Measurements from ENCODE around the gene GLB1L2.
A peak's percentile ranks its signal among the peaks of the same experiment; 100 is the strongest.

Gene GLB1L2

GRCh38 chr11:134389464-134390180, 57.8 kb downstream of the GLB1L2 start:
- H3K4me3 Mint-ChIP-seq: no peak overlapping the region
- H3K36me3 Mint-ChIP-seq (ENCODE audit: low read depth): no peaks in the 10 kb centered on the region
- no peak for TF ChIP-seq CTCF (IDR thresholded peaks at IDR 0.05)
- DNase-seq: no peak
- H3K4me1 Mint-ChIP-seq: no peaks in the 10 kb centered on the region
- H3K9me3 Mint-ChIP-seq: no peaks in the 10 kb centered on the region
- H3K27me3 Mint-ChIP-seq (ENCODE audit: low read depth, poor library complexity): peaks cover 6% of the 10 kb centered on the region
- no peak overlapping the region for H3K27ac Mint-ChIP-seq

GRCh38 chr11:134390706-134391569, 59.1 kb downstream of the GLB1L2 start:
- H3K4me3 Mint-ChIP-seq: no peak overlapping the region
- TF ChIP-seq CTCF (IDR thresholded peaks at IDR 0.05): no peak
- no peak overlapping the region for H3K27ac Mint-ChIP-seq
- no peaks in the 10 kb centered on the region for H3K9me3 Mint-ChIP-seq
- no peaks in the 10 kb centered on the region for H3K4me1 Mint-ChIP-seq
- no peak for DNase-seq
- H3K27me3 Mint-ChIP-seq (ENCODE audit: low read depth, poor library complexity): peaks cover 4% of the 10 kb centered on the region
- no peaks in the 10 kb centered on the region for H3K36me3 Mint-ChIP-seq (ENCODE audit: low read depth)

GRCh38 chr11:134391656-134392055, 59.9 kb downstream of the GLB1L2 start:
- H3K36me3 Mint-ChIP-seq (ENCODE audit: low read depth): no peaks in the 10 kb centered on the region
- no peaks in the 10 kb centered on the region for H3K9me3 Mint-ChIP-seq
- H3K4me3 Mint-ChIP-seq: no peak overlapping the region
- TF ChIP-seq CTCF (IDR thresholded peaks at IDR 0.05): no peak
- no peaks in the 10 kb centered on the region for H3K4me1 Mint-ChIP-seq
- no peaks in the 10 kb centered on the region for H3K27me3 Mint-ChIP-seq (ENCODE audit: low read depth, poor library complexity)
- DNase-seq: no peak
- H3K27ac Mint-ChIP-seq: no peak overlapping the region

- Mint-ChIP-seq H3K27ac (no peak overlapping the region), H3K36me3 (ENCODE audit: low read depth) (no peaks in the 10 kb centered on the region), H3K9me3 (no peaks in the 10 kb centered on the region), H3K4me1 (no peaks in the 10 kb centered on the region), H3K4me3 (no peak overlapping the region), H3K27me3 (ENCODE audit: low read depth, poor library complexity) (no peaks in the 10 kb centered on the region)
- TF ChIP-seq CTCF (IDR thresholded peaks at IDR 0.05): no peak
- DNase-seq: no peak
Measured at GRCh38 chr11:134392953-134393615, 61.3 kb downstream of the GLB1L2 start.

- TF ChIP-seq CTCF (IDR thresholded peaks at IDR 0.05): peak; percentile 32
- H3K4me3 Mint-ChIP-seq: no peak overlapping the region
- H3K9me3 Mint-ChIP-seq: no peaks in the 10 kb centered on the region
- H3K27ac Mint-ChIP-seq: no peak overlapping the region
- no peaks in the 10 kb centered on the region for H3K4me1 Mint-ChIP-seq
- H3K27me3 Mint-ChIP-seq (ENCODE audit: low read depth, poor library complexity): no peaks in the 10 kb centered on the region
- no peaks in the 10 kb centered on the region for H3K36me3 Mint-ChIP-seq (ENCODE audit: low read depth)
- peak; percentile 44 for DNase-seq
Measured at GRCh38 chr11:134393638-134394037, 61.9 kb downstream of the GLB1L2 start.

Data from nephron progenitor cell (in vitro differentiated cells).